H9 (cell line): ENCODE data around the gene OGFOD1. TPM values are rescaled to one million over a fixed set of nuclear protein-coding genes. Genes with fewer than 3 reads are reported as not detected.

Source experiments
- DNase-seq: peaks from one replicate; pipeline ENCODE4 v3.0.0-alpha.2; 2017
- H2AFZ ChIP-seq: one replicate; pipeline ENCODE4 v1.6.1; 2013; ENCODE audit warnings: mild to moderate bottlenecking, low read length, control low read depth, moderate library complexity
- H2AK5ac ChIP-seq: 2 replicates; pipeline ENCODE4 v1.6.1; 2013; ENCODE audit warnings: low read length, control low read depth, mixed read lengths; ENCODE audit not compliant: insufficient read length
- H2BK120ac ChIP-seq: one replicate; pipeline ENCODE4 v1.6.1; 2013; ENCODE audit warnings: low read depth, mild to moderate bottlenecking, low read length, control low read depth, inconsistent platforms; ENCODE audit not compliant: poor library complexity, severe bottlenecking
- H2BK12ac ChIP-seq: 2 replicates; pipeline ENCODE4 v1.6.1; 2013; ENCODE audit warnings: low read length, control low read depth, mixed read lengths, low read depth; ENCODE audit not compliant: insufficient read length
- H2BK15ac ChIP-seq: 2 replicates; pipeline ENCODE4 v1.6.1; 2013; ENCODE audit warnings: low read depth, low read length, control low read depth
- H2BK20ac ChIP-seq: one replicate; pipeline ENCODE4 v1.6.1; 2013; ENCODE audit warnings: low read depth, mild to moderate bottlenecking, low read length, control low read depth, inconsistent platforms; ENCODE audit not compliant: poor library complexity, severe bottlenecking
- H2BK5ac ChIP-seq: 2 replicates; pipeline ENCODE4 v1.6.1; 2013; ENCODE audit warnings: low read length, control low read depth, mixed read lengths; ENCODE audit not compliant: insufficient read length
- H3K14ac ChIP-seq: 2 replicates; pipeline ENCODE4 v1.6.1; 2013; ENCODE audit warnings: low read length, control low read depth; ENCODE audit not compliant: insufficient read depth
- H3K18ac ChIP-seq: 2 replicates; pipeline ENCODE4 v1.6.1; 2013; ENCODE audit warnings: low read depth, mild to moderate bottlenecking, mixed read lengths, low read length, control low read depth; ENCODE audit not compliant: insufficient read length
- H3K23ac ChIP-seq: 2 replicates; pipeline ENCODE4 v1.6.1; 2013; ENCODE audit warnings: low read length, control low read depth, mixed read lengths, low read depth; ENCODE audit not compliant: insufficient read length
- H3K23me2 ChIP-seq: 2 replicates; pipeline ENCODE4 v1.6.1; 2013; ENCODE audit warnings: low read depth, mild to moderate bottlenecking, mixed read lengths, low read length, control low read depth; ENCODE audit not compliant: insufficient read length, poor library complexity, severe bottlenecking
- H3K27ac ChIP-seq: 2 replicates; pipeline ENCODE4 v1.5.1; 2013; ENCODE audit warnings: low read length, control low read depth, mixed read lengths, low read depth; ENCODE audit not compliant: insufficient read length
- H3K27me3 ChIP-seq: 2 replicates; pipeline ENCODE4 v1.6.1; 2013; ENCODE audit warnings: low read length, control low read depth, inconsistent platforms; ENCODE audit not compliant: insufficient read depth
- H3K4ac ChIP-seq: 2 replicates; pipeline ENCODE4 v1.6.1; 2013; ENCODE audit warnings: low read depth, mild to moderate bottlenecking, control low read depth, inconsistent platforms, low read length, moderate library complexity
- H3K4me1 ChIP-seq: 2 replicates; pipeline ENCODE4 v1.6.1; 2013; ENCODE audit warnings: low read length, control low read depth, inconsistent platforms; ENCODE audit not compliant: insufficient read depth
- H3K4me2 ChIP-seq: 2 replicates; pipeline ENCODE4 v1.6.1; 2013; ENCODE audit warnings: low read length, control low read depth, mixed read lengths; ENCODE audit not compliant: insufficient read length, insufficient read depth
- H3K56ac ChIP-seq: 2 replicates; pipeline ENCODE4 v1.6.1; 2013; ENCODE audit warnings: low read depth, mild to moderate bottlenecking, mixed read lengths, low read length, control low read depth; ENCODE audit not compliant: insufficient read length
- H3K79me1 ChIP-seq: 2 replicates; pipeline ENCODE4 v1.6.1; 2013; ENCODE audit warnings: low read depth, mild to moderate bottlenecking, moderate library complexity, low read length, control low read depth, inconsistent platforms; ENCODE audit not compliant: insufficient read depth, poor library complexity, severe bottlenecking
- H3K79me2 ChIP-seq: 2 replicates; pipeline ENCODE4 v1.6.1; 2013; ENCODE audit warnings: low read length, control low read depth, inconsistent platforms; ENCODE audit not compliant: insufficient read depth
- H3K9ac ChIP-seq: 2 replicates; pipeline ENCODE4 v1.6.1; 2013; ENCODE audit warnings: low read length, control low read depth, mixed read lengths; ENCODE audit not compliant: insufficient read length; ENCODE audit errors: extremely low read depth
- H3K9me3 ChIP-seq: one replicate; pipeline ENCODE4 v1.6.1; 2013; ENCODE audit warnings: low read depth, low read length, inconsistent platforms; ENCODE audit not compliant: control insufficient read depth
- H3T11ph ChIP-seq: one replicate; pipeline ENCODE4 v1.6.1; 2013; ENCODE audit warnings: mild to moderate bottlenecking, low read length, control low read depth, inconsistent platforms
- H4K20me1 ChIP-seq: one replicate; pipeline ENCODE4 v1.6.1; 2013; ENCODE audit not compliant: control insufficient read depth, insufficient read length, insufficient read depth
- H4K5ac ChIP-seq: 2 replicates; pipeline ENCODE4 v1.6.1; 2013; ENCODE audit warnings: low read depth, mild to moderate bottlenecking, mixed read lengths, low read length, control low read depth; ENCODE audit not compliant: insufficient read length
- H4K8ac ChIP-seq: replicated peaks from 2 replicates; pipeline ENCODE4 v1.6.1; 2013; ENCODE audit warnings: low read length, control low read depth, mixed read lengths, low read depth; ENCODE audit not compliant: insufficient read length
- H4K91ac ChIP-seq: 2 replicates; pipeline ENCODE4 v1.6.1; 2013; ENCODE audit warnings: low read depth, mild to moderate bottlenecking, moderate library complexity, mixed read lengths, low read length, control low read depth; ENCODE audit not compliant: insufficient read length
- H3K27ac Mint-ChIP-seq, 3 experiments: 2 replicates in 2 of 3; 3 replicates in 1 of 3; pipeline ENCODE4 v1.8.0; 2020 to 2021; ENCODE audit warnings: mixed read lengths in 3 of 3, mild to moderate bottlenecking in 1 of 3, moderate library complexity in 1 of 3
- H3K27me3 Mint-ChIP-seq: 2 replicates; pipeline ENCODE4 v1.8.0; 2021; ENCODE audit warnings: low read depth, mild to moderate bottlenecking, moderate library complexity, mixed read lengths
- H3K36me3 Mint-ChIP-seq, 3 experiments: 2 replicates in 2 of 3; 3 replicates in 1 of 3; pipeline ENCODE4 v1.8.0; 2020 to 2021; ENCODE audit warnings: low read depth in 3 of 3, mixed read lengths in 3 of 3; ENCODE audit not compliant: insufficient read depth in 1 of 3
- H3K4me1 Mint-ChIP-seq, 2 experiments: 2 replicates each; pipeline ENCODE4 v1.8.0; 2020; ENCODE audit warnings: mixed read lengths in 2 of 2
- H3K4me3 Mint-ChIP-seq, 2 experiments: 2 replicates in 1 of 2; 3 replicates in 1 of 2; pipeline ENCODE4 v1.8.0; 2020 to 2021; ENCODE audit warnings: mild to moderate bottlenecking in 2 of 2, mixed read lengths in 2 of 2, moderate library complexity in 1 of 2
- H3K9me3 Mint-ChIP-seq, 2 experiments: 2 replicates in 1 of 2; 3 replicates in 1 of 2; pipeline ENCODE4 v1.8.0; 2020; ENCODE audit warnings: mild to moderate bottlenecking in 2 of 2, mixed read lengths in 2 of 2, moderate library complexity in 1 of 2
- CTCF ChIP-seq: fragments of 200-600 bp; sonication (generic); conservative IDR thresholded peaks from 3 replicates; pipeline ENCODE4 v1.8.0; 2021; ENCODE audit warnings: antibody characterized with exemption, mild to moderate bottlenecking
- total RNA-seq: library from RNA; stranded (reverse); gene quantifications from 2 replicates; pipeline ENCODE4 v1.2.1, GENCODE V29; 2021

Gene OGFOD1
- total RNA-seq, 1 experiment from 2014 or later: 66.5 TPM

- H3K4me1 ChIP-seq: peaks cover 5% of the 10 kb centered on the region; the same call in 1 of the 2 replicates
- H2BK12ac ChIP-seq: no peak overlapping the region
- H3K23ac ChIP-seq: no peak overlapping the region
- no peak overlapping the region for H3K18ac ChIP-seq
- peaks cover 14% of the 10 kb centered on the region for H3K23me2 ChIP-seq
- H3K9ac ChIP-seq: no peak overlapping the region
- H3K79me2 ChIP-seq: peaks cover 34% of the 10 kb centered on the region
- H3K27me3 ChIP-seq: no peaks in the 10 kb centered on the region
- H3K9me3 Mint-ChIP-seq: no peaks in the 10 kb centered on the region; a peak in 1 of 5 replicates
- H2BK15ac ChIP-seq: no peak overlapping the region
- no peaks in the 10 kb centered on the region for H3K9me3 ChIP-seq
- H4K5ac ChIP-seq: no peak overlapping the region
- H3K27me3 Mint-ChIP-seq: no peaks in the 10 kb centered on the region
- no peak overlapping the region for H3K27ac ChIP-seq
- H4K91ac ChIP-seq: no peak overlapping the region
- H3K56ac ChIP-seq: no peak overlapping the region
- no peaks in the 10 kb centered on the region for H4K20me1 ChIP-seq
- H3K14ac ChIP-seq: no peak overlapping the region
- H3K79me1 ChIP-seq: peaks cover 9% of the 10 kb centered on the region
- H3K4me1 Mint-ChIP-seq: peaks cover 22 to 26% of the 10 kb centered on the region in 2 experiments
- no peak overlapping the region for H2AFZ ChIP-seq
- H3K4me3 Mint-ChIP-seq: no peak overlapping the region; a peak in 1 of 5 replicates
- H3K36me3 Mint-ChIP-seq: peaks cover 19 to 47% (median 38%) of the 10 kb centered on the region in 3 experiments
- no peak overlapping the region for H2BK20ac ChIP-seq
- H2AK5ac ChIP-seq: no peak overlapping the region
- H3K27ac Mint-ChIP-seq: peak overlapping the region in 1 of 3 experiments; percentile 11; a peak in 2 of 7 replicates
- no peak overlapping the region for H4K8ac ChIP-seq
- H3K4me2 ChIP-seq: no peak overlapping the region
- TF ChIP-seq CTCF: no peak
- H3K4ac ChIP-seq: no peak overlapping the region
- no peak for DNase-seq
- no peak overlapping the region for H3T11ph ChIP-seq
- no peak overlapping the region for H2BK5ac ChIP-seq
- no peak overlapping the region for H2BK120ac ChIP-seq
These were observed 3.3 kb upstream of the OGFOD1 start for GRCh38 chr16:56448005-56448404.
